ENCODE measurements around the gene OTOG.

GRCh38 chr11:17508306-17508705 is 38.8 kb upstream of the OTOG start:
- TF ChIP-seq CTCF (IDR thresholded peaks at IDR 0.05): no peak
- no peak for TF ChIP-seq POLR2AphosphoS5 (IDR thresholded peaks at IDR 0.05; ENCODE audit: insufficient read depth in 1 of 2, low read depth in 1 of 2)

Measured in vagina (tissue), 2 donors.